Panc1 (cell line): Measurements from ENCODE around the gene PGS1.

ENCODE experiments used
- CTCF ChIP-seq: fragments of 450-650 bp; IDR thresholded peaks from 2 replicates; pipeline ENCODE4 v1.5.1; 2017; ENCODE audit warnings: mild to moderate bottlenecking
- REST ChIP-seq, 2 experiments: IDR thresholded peaks; 2 replicates each; pipeline ENCODE4 v1.6.1; 2011 to 2012; ENCODE audit warnings: low read depth in 2 of 2, control low read depth in 1 of 2, low read length in 1 of 2, mild to moderate bottlenecking in 1 of 2, moderate library complexity in 1 of 2; ENCODE audit not compliant: insufficient read depth in 1 of 2

- no peak for TF ChIP-seq CTCF
- TF ChIP-seq REST (IDR thresholded peaks at IDR 0.05; ENCODE audit: insufficient read depth in 1 of 2, low read depth in 2 of 2, low read length in 1 of 2), result no peak
These were observed 1.9 kb downstream of the PGS1 start for GRCh38 chr17:78380370-78380769.
